ENCODE measurements around the gene KCNK5.

DNA sequence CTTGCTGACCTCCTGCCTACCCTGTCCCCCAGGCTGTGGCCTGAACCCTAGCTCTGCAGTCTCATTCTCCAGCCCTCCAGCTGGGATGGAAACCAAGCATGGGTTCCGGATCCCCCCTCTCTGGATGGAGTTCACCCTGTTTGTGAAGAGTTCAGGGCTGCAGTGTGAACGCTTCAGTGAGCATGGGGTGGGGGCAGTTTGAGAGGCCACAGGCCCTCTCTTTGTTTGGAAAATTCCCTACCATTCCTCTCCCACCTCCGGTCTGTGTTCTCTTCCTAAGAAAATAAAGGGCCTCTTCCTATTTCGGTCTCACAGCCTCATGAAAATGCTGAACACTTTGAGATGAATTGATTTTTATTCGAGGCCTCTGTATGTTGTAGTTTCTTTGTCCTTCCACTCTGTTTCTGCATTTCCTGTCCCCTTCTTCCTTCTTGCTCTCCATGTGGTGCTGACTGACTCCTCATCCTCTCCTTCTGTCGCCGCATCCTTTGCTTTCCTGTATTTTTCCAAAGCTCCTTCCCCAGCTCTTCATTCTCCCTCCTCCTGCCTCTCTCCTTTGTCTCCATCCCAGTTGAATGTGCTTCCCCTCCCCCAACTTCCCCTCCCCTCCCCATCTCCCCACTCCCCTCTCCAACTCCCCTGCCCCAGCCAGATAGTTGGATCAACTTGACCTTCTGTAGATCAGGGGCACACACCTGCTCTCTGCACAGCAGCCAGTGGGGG lies 2.4 kb upstream of the KCNK5 start:
- TF ChIP-seq POLR2A (IDR thresholded peaks at IDR 0.05): no peak
- TF ChIP-seq, protein P1, sequence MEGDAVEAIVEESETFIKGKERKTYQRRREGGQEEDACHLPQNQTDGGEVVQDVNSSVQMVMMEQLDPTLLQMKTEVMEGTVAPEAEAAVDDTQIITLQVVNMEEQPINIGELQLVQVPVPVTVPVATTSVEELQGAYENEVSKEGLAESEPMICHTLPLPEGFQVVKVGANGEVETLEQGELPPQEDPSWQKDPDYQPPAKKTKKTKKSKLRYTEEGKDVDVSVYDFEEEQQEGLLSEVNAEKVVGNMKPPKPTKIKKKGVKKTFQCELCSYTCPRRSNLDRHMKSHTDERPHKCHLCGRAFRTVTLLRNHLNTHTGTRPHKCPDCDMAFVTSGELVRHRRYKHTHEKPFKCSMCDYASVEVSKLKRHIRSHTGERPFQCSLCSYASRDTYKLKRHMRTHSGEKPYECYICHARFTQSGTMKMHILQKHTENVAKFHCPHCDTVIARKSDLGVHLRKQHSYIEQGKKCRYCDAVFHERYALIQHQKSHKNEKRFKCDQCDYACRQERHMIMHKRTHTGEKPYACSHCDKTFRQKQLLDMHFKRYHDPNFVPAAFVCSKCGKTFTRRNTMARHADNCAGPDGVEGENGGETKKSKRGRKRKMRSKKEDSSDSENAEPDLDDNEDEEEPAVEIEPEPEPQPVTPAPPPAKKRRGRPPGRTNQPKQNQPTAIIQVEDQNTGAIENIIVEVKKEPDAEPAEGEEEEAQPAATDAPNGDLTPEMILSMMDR (IDR thresholded peaks at IDR 0.05): no peak
